Common myeloid progenitor, CD34-positive (primary cell): ENCODE results near the gene CERT1.
A peak's percentile ranks its signal among the peaks of the same experiment; 100 is the strongest.
"Not testable (repeated sequence)": the region's sequence is repeated elsewhere in the genome, so short reads cannot be mapped to it uniquely, and the experiment has no call there.

ENCODE experiments used
- CTCF ChIA-PET: fragments of 350-600 bp; sonication (Branson Sonifier 250); formaldehyde crosslinking; loops from one replicate; lab custom pipeline; 2021; ENCODE audit warnings: antibody characterized with exemption; lab: Charles Lee
- POLR2A ChIA-PET: fragments of 350-600 bp; sonication (Branson Sonifier 250); formaldehyde crosslinking; loops from one replicate; lab custom pipeline; 2021; ENCODE audit warnings: antibody characterized with exemption; lab: Charles Lee
- DNase-seq, 3 donors: peaks; one replicate each; pipeline versions ENCODE4 v3.0.0 to v3.0.0-alpha.2; 2013
- H3K27ac ChIP-seq, 2 experiments: 1 replicate in 1 of 2; 2 replicates in 1 of 2; pipeline ENCODE4 v1.7.0; 2013; ENCODE audit warnings: inconsistent platforms in 2 of 2, low read length in 2 of 2, mild to moderate bottlenecking in 2 of 2, low read depth in 1 of 2, moderate library complexity in 1 of 2; ENCODE audit not compliant: severe bottlenecking in 2 of 2, insufficient read depth in 1 of 2, poor library complexity in 1 of 2
- H3K27me3 ChIP-seq, 5 experiments: replicated peaks in 2 of 5; 1 replicate in 3 of 5; 2 replicates in 2 of 5; pipeline versions ENCODE4 v1.6.1 to v1.7.0; 2013; ENCODE audit warnings: low read length in 4 of 5, mild to moderate bottlenecking in 2 of 5, moderate library complexity in 2 of 5, inconsistent platforms in 1 of 5; ENCODE audit not compliant: insufficient read depth in 5 of 5, control insufficient read depth in 4 of 5
- H3K36me3 ChIP-seq, 4 experiments: 1 replicate in 2 of 4; 2 replicates in 2 of 4; pipeline versions ENCODE4 v1.6.1 to v1.7.0; 2013; ENCODE audit warnings: low read length in 3 of 4, control low read depth in 1 of 4, mild to moderate bottlenecking in 1 of 4; ENCODE audit not compliant: control insufficient read depth in 4 of 4, insufficient read depth in 4 of 4
- H3K4me1 ChIP-seq, 4 experiments: 1 replicate in 3 of 4; 2 replicates in 1 of 4; pipeline versions ENCODE4 v1.6.1 to v1.7.1; 2013; ENCODE audit warnings: low read length in 3 of 4, mild to moderate bottlenecking in 3 of 4, control low read depth in 1 of 4, inconsistent platforms in 1 of 4, moderate library complexity in 1 of 4; ENCODE audit not compliant: control insufficient read depth in 4 of 4, insufficient read depth in 4 of 4; ENCODE audit errors: control extremely low read depth in 1 of 4
- H3K4me3 ChIP-seq, 7 experiments: 1 replicate in 4 of 7; 2 replicates in 3 of 7; pipeline versions ENCODE4 v1.5.1 to v1.7.0; 2013; ENCODE audit warnings: mild to moderate bottlenecking in 7 of 7, low read length in 6 of 7, moderate library complexity in 6 of 7, inconsistent platforms in 2 of 7, low read depth in 2 of 7, control low read depth in 1 of 7; ENCODE audit not compliant: insufficient read depth in 4 of 7, control insufficient read depth in 1 of 7; ENCODE audit errors: extremely low read depth in 1 of 7
- H3K9me3 ChIP-seq, 5 experiments: 1 replicate in 4 of 5; 2 replicates in 1 of 5; pipeline versions ENCODE4 v1.6.1 to v1.7.1; 2013; ENCODE audit warnings: low read length in 4 of 5, mild to moderate bottlenecking in 2 of 5, inconsistent platforms in 1 of 5, low read depth in 1 of 5, moderate library complexity in 1 of 5; ENCODE audit not compliant: control insufficient read depth in 4 of 5, insufficient read depth in 2 of 5; ENCODE audit errors: control extremely low read depth in 1 of 5
- WGBS: methylation state at CpG from one replicate; pipeline ENCODE4 v1.1.5; 2013; ENCODE audit not compliant: insufficient coverage; 5-methylcytosine and 5-hydroxymethylcytosine counted together

The CERT1 gene

GRCh38 chr5:75333759-75334158, 177.7 kb downstream of the CERT1 start:
- POLR2A ChIA-PET = interaction anchor here (0.6 kb wide), 1 partner anchor 1055 kb away, joined by 3 read pairs; no protein-coding TSS in a partner anchor

GRCh38 chr5:75331095-75332090, 180.0 kb downstream of the CERT1 start:
- peak in 1 of 3 donors; percentile 21 for DNase-seq
- Histone ChIP-seq H3K27me3 (no peaks in the 10 kb centered on the region), H3K27ac (no peak overlapping the region), H3K4me1 (peaks cover 0 to 13% (median 5%) of the 10 kb centered on the region in 4 experiments), H3K36me3 (no peaks in the 10 kb centered on the region), H3K4me3 (no peak overlapping the region), H3K9me3 (no peaks in the 10 kb centered on the region)
- CTCF ChIA-PET = interaction anchor here (0.6 to 1.2 kb wide), 3 partner anchors 9 to 281 kb away, joined by 3 to 4 read pairs (median 3); no protein-coding TSS in a partner anchor
- POLR2A ChIA-PET = interaction anchor here (0.6 kb wide), 1 partner anchor 977 kb away, joined by 3 read pairs; no protein-coding TSS in a partner anchor
- 80% methylated on average over 2 of the region's 4 CpGs for WGBS

More at GRCh38 chr5:75333759-75334158, 177.7 kb downstream of the CERT1 start:
- H3K36me3 ChIP-seq, DNase-seq, H3K9me3 ChIP-seq, H3K4me3 ChIP-seq, H3K27ac ChIP-seq, H3K27me3 ChIP-seq: not testable (repeated sequence)
- WGBS = 97% methylated on average over 17 of the region's 23 CpGs
- peaks cover 7 to 21% (median 16%) of the 10 kb centered on the region in 4 experiments for H3K4me1 ChIP-seq
- CTCF ChIA-PET = interaction anchor here (1.0 kb wide), 1 partner anchor 10 kb away, joined by 5 read pairs; no protein-coding TSS in a partner anchor

- POLR2A ChIA-PET = no interaction called here
- Histone ChIP-seq H3K4me1 (peaks cover 0 to 4% (median 0%) of the 10 kb centered on the region in 4 experiments), H3K4me3 (no peak overlapping the region), H3K9me3 (no peaks in the 10 kb centered on the region), H3K36me3 (no peaks in the 10 kb centered on the region), H3K27ac (no peak overlapping the region), H3K27me3 (no peaks in the 10 kb centered on the region)
- 100% methylated on average over 2 of the region's 7 CpGs for WGBS
- CTCF ChIA-PET = interaction anchor here (1.1 to 1.2 kb wide), 4 partner anchors 10 to 280 kb away, joined by 3 read pairs; no protein-coding TSS in a partner anchor
- DNase-seq = no peak
Observed at GRCh38 chr5:75330404-75330803, 181.0 kb downstream of the CERT1 start.
